Measurements from ENCODE around the gene SDCBP2.
A peak's percentile ranks its signal among the peaks of the same experiment; 100 is the strongest.

The SDCBP2 gene

DNA sequence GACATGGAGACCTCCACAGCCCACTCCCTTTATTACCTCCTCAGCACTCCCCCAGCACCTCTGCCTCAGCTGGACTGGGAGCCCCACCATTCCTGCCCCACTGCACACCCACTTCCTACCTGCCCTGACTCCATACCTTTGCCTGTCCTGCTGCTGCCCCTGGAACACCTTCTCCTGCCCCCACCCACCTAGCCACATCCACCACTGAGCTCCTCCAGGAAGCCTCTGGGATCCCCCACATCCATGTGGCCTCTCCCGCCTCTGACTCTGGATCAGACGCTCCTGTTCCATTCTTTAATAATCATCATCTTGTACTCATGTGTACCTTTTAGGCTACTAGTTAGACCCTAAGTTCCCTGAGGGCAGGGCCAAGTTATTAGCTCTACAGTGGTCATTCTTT is 2.2 kb upstream of the SDCBP2 start:
- DNase-seq (ENCODE audit: low read depth): no peak

GRCh38 chr20:1330075-1330830 is 1.3 kb upstream of the SDCBP2 start:
- no peak for DNase-seq (ENCODE audit: low read depth)

DNA sequence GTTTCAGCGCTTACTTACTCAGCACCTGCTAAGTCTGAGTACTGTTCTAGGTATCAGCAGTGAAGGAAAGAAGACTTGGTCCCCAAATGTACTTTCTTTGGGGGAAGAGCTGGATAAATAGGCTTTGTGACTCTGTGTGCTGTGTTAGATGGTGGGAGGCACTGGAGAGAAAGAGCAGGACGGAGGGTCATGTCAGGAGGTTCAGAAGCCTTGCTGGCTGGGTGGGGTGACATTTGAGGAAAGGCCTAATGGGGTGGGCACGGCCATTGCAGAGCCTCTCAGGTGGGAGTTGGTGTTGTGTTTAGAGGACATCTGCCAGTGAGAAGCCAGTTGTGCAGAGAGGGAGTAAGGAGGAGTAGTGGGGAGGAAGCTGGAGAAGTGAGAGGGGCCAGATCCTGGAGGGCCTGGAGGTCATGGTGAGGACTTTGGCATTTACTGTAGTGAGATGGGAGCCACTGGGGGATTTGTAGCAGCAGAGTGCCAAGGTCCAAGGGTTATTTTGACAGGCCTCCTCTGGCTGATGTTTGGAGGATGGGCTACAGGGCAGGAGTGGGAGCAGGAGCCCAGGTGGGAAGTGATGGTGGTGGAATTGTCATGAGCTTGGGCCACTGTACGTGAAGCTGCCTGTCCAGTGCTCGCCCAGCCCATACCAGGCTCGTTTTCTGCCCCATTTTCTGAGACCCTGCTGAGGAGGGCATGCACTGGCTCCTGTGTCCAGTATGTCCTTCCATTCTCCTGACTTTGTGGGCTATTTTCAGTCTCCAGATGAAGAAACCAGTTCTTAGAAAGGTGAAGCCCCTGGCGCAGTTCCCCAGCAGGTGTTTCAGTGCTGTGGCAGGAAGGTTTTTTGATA is 886 bp downstream of the SDCBP2 start:
- DNase-seq (ENCODE audit: low read depth): no peak

DNA sequence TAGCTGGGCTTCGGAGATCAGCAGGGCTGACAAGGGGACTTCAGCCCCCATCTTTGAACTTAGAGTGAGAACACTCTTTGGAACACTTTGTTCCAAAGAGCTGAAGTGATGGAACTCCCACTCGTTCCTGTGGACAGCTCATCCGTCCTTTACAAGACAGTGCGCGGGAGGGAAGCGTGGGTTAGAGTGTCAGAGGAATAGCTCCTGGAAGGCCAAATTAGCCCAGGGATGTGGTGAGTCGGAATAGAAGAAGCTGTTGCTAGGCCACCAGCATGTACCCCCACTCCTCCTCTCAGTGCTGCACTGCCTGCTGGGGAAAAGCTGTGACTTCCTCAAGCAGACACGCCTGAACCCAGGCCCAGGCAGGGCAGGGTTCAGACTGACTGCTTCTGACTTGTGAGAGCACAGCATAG is 1.7 kb downstream of the SDCBP2 start:
- no peak for DNase-seq (ENCODE audit: low read depth)

DNA sequence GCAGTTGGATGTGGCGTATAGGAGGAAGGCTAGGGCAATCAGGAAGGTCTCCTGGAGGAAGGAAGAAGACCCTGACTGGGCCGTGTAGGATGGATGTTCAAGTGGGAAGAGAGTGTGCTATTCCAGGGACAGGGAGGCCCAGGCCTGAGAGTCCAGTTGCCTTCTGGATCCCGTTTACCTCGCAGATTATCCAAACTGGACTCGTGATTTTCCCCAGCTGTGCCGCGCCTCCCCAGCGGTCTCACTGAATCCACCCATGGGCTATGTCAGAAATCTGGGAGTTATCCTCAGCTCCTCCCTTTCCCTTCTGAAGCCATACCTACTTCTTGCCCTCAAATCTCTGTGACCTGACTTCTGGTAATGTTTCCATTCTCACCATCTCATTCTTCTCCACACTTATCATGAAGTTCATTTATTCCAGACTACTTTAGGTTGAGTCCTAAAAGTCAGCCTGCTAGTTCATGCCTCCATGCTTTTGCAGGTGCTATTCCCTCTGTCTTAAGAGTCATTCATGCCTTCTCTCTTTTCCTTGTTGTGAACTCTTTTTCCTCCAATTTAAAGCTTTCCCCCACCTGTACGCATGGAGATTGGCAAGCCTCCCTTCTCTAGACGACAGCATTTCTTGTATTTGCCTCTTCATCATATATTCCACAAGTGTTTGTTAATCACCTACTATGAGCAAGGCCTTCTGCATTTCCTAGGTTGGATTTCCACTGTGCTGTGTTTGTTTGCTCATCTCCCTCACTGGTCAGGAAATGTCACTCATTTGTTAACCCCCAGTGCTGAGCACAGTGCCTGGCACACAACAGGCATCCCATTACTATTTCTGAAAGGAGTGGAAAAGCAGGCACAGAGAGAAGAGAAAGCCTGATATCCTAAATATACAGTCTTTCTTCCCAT is 2.7 kb downstream of the SDCBP2 start:
- DNase-seq (ENCODE audit: low read depth): no peak

- peak; percentile 100 for DNase-seq (ENCODE audit: low read depth)
Observed at GRCh38 chr20:1325173-1326030, 3.5 kb downstream of the SDCBP2 start.

DNA sequence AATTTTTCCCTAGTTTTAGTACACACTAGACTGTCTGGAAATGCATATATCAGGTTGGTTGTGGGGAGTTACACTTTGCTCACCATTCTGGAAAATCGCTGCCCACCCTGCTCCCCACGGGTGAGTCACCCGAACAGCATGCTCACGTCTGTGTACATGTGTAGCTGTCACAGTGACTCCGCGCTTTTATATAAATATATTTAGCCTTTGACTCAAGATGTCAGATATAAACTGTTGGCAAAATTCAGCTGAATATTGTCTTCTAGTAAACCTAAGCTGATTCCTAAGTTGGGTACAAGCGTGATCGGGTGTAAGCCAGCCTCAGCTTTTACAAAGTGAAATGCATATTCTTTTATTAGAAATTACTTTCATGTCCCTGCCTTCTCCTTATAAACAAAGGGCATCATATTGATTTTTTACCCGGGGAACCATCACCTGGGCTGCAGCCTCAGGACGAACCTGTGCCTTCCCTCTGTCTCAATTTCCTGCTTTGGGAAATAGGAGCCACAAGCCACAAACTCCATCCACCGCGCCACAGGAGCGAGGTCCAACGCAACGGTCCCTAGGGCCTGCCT is 4.3 kb downstream of the SDCBP2 start:
- DNase-seq (ENCODE audit: low read depth): no peak

GRCh38 chr20:1323830-1324597 is 4.9 kb downstream of the SDCBP2 start:
- DNase-seq (ENCODE audit: low read depth): no peak

DNA sequence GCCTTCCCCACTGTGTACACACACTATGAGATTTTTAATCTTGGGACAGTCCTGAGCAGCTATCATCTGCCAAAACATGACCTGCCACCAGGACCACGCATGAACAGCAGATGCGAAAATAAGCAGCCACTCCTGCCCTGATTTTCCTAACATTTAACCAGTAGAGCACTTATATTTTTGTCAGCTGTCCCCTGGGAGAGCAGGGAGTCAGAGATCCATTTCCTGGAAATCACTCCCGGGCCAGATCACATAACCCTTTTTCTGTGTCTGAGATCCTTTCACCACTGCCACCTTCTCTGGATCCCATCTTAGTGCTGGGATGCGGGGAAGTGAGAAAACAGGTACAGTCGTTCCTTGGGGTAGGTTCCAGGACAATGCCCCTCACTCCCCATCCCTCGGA is 5.7 kb downstream of the SDCBP2 start:
- no peak for DNase-seq (ENCODE audit: low read depth)

DNA sequence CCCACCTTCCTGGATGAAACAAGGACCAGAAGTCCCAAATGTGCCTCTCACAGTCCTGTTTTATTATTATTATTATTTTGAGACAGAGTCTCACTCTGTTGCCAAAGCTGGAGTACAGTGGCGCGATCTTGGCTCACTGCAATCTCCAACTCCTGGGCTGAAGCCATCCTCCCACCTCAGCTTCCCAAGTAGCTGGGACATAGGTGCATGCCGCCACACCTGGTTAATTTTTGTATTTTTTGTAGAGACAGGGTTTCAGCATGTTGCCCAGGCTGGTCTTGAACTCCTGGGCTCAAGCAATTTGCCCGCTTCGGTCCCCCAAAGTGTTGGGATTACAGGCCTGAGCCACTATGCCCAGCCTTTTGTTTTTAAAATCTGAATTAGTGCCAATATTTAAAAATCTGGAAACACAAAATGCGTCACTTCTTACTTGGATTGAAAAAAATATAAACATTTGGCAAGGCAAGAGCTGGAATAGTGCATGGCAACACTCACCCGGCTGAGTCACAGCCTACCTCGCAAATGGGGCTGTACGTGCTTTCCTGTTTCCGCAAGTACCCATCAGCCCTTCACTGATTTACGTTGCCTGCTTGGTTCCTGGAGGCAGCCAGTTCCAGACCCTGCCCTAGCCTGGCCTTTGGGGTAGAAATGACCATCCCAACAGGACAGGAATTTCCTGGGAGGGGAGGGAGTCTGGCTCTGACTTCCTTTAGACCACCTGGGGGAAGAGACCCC is 6.3 kb downstream of the SDCBP2 start:
- no peak for DNase-seq (ENCODE audit: low read depth)

GRCh38 chr20:1321654-1321939 is 7.3 kb downstream of the SDCBP2 start:
- no peak for DNase-seq (ENCODE audit: low read depth)

DNA sequence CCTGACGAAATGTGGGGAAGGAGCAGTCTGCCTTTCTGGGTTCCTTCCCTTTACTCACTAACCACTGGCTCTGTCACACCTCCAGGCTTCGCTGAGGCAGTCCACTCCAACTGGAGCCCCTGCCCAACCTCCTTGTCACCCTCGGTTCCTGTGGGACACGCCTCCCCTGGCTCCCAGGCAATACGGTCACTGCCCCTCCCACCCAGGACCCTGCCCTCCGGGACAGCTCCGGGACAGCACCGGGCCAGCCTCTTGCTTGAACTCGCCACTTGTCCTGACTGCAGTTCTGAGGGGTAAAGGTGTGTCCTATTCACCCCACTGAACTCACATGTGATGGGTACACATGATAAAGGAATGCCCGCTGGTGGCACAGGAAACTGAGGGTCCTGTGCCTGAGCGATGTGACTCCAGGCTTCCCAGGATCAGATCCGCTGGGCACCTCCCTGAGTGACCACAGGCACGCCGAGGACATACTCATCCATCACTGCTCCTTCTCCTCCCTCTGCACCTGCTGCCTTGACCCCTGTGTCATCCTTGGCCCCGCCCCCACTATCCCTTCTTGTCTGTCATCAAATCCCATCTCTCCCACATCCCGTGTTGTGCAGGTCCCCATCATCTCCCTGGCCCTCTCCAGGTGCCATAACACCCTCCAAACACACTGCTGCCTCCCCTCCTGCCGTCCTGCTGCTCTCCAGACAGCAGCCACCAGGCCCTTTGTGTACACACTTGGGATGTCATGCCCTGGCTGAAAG is 7.9 kb downstream of the SDCBP2 start:
- no peak for DNase-seq (ENCODE audit: low read depth)

DNA sequence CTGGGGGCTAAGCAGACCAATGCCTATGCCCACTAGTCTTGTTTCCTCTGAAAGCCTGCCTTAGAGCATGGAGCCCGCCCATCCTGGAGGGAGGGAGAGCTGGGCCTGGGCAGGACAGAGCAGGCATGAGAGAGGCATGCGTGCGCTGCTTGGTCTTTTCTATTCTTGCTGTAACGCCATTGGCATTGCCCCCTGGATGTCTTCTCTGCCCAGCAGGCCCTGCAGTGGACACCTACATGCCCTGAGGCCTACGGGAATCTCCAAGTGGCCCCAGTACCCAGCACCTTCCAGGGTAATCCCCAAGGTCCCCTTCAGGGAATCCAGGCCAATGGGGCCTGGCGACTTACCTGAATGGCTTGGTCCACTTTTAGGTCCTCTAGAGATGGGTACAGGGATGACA is 8.9 kb downstream of the SDCBP2 start:
- no peak for DNase-seq (ENCODE audit: low read depth)

- no peak for DNase-seq (ENCODE audit: low read depth)
Observed at GRCh38 chr20:1319462-1319861, 9.5 kb downstream of the SDCBP2 start.

DNA sequence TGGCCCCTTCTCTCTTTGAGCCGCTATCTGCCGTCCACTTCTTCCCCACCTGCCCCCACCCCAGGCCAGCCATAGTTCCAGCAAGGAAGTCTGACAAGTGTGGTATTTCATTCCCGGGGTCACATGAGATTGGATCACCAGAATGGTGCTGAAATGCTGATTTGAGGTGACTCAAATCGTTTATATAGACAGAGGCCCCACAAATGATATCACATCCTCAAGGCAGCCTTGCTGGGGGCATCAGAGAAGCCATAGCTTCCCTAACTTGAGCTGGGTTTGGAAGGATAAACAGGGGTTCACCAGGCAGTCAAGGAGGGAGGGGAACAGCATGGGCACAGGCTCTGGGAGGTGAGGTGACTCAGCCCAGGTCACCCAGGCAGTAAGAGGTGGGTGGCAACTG is 9.9 kb downstream of the SDCBP2 start:
- DNase-seq (ENCODE audit: low read depth): no peak

- DNase-seq (ENCODE audit: low read depth): no peak
Observed at GRCh38 chr20:1317545-1318255, 11.2 kb downstream of the SDCBP2 start.

GRCh38 chr20:1315804-1316203 is 13.1 kb downstream of the SDCBP2 start:
- DNase-seq (ENCODE audit: low read depth): no peak

- DNase-seq (ENCODE audit: low read depth): peak; percentile 47
Observed at GRCh38 chr20:1313236-1313964, 15.5 kb downstream of the SDCBP2 start.

Measured in stimulated activated CD8-positive, alpha-beta memory T cell treated with anti-CD3 and anti-CD28 coated beads, Interleukin-12 subunit alpha, Interleukin-12 subunit beta, amount 100 ng/mL, for 1 hour (primary cell).